IMR-90 (cell line): Measurements from ENCODE around the gene ARRDC3. TPM values are rescaled to one million over a fixed set of nuclear protein-coding genes. Genes with fewer than 3 reads are reported as not detected.
A peak's percentile ranks its signal among the peaks of the same experiment; 100 is the strongest.

Source experiments
- ATAC-seq: fragments of 200-7000 bp; cut with Tn5 transposase; 2 replicates; pipeline ENCODE4 v1.9.1; 2020; ENCODE audit warnings: low read depth, mild to moderate bottlenecking, moderate library complexity
- Bru-seq: library from RNA; stranded (reverse); fragments of 400-500 nt; gene quantifications from one replicate; lab custom pipeline; 2021; lab: Mats Ljungman, UMichigan
- BruChase-seq, 2 experiments: library from RNA; stranded (reverse); fragments of 400-500 nt; gene quantifications; one replicate each; lab custom pipeline; 2021; lab: Mats Ljungman, UMichigan
- BruUV-seq: library from RNA; stranded (reverse); fragments of 400-500 nt; replicated peaks from 2 replicates; lab custom pipeline; 2021; lab: Mats Ljungman, UMichigan
- CTCF ChIA-PET: fragments of 300-600 bp; formaldehyde crosslinking; extraction: SDS; loops from one replicate; lab custom pipeline; 2021; ENCODE audit warnings: antibody characterized with exemption; lab: Yijun Ruan, JAX
- POLR2A ChIA-PET: fragments of 300-600 bp; sonication (Branson Sonifier 250); formaldehyde crosslinking; loops from one replicate; lab custom pipeline; 2022; ENCODE audit warnings: antibody characterized with exemption; ENCODE audit not compliant: unreplicated experiment; lab: Charles Lee
- DNase-seq: peaks from one replicate; pipeline ENCODE4 v3.0.0; 2013
- H2AFZ ChIP-seq: replicated peaks from 2 replicates; pipeline ENCODE3; 2013; ENCODE audit warnings: low read length, mild to moderate bottlenecking; ENCODE audit not compliant: poor library complexity
- H2AK5ac ChIP-seq: 2 replicates; pipeline ENCODE4 v1.6.1; 2013; ENCODE audit warnings: low read depth, low read length, inconsistent platforms
- H2AK9ac ChIP-seq: replicated peaks from 2 replicates; pipeline ENCODE3; 2013; ENCODE audit warnings: mild to moderate bottlenecking, low read depth, low read length, moderate library complexity; ENCODE audit not compliant: poor library complexity
- H2BK120ac ChIP-seq: 2 replicates; pipeline ENCODE4 v1.6.1; 2013; ENCODE audit warnings: low read depth, low read length, inconsistent platforms
- H2BK15ac ChIP-seq: 3 replicates; pipeline ENCODE4 v1.6.1; 2013; ENCODE audit warnings: low read depth, low read length, inconsistent platforms
- H2BK20ac ChIP-seq: 2 replicates; pipeline ENCODE4 v1.6.1; 2013; ENCODE audit warnings: low read depth, mild to moderate bottlenecking, inconsistent platforms, low read length, moderate library complexity
- H2BK5ac ChIP-seq: 2 replicates; pipeline ENCODE4 v1.6.1; 2013; ENCODE audit warnings: mild to moderate bottlenecking, low read depth, low read length, inconsistent platforms; ENCODE audit not compliant: poor library complexity, severe bottlenecking
- H3K14ac ChIP-seq: replicated peaks from 2 replicates; pipeline ENCODE4 v1.6.1; 2013; ENCODE audit warnings: low read depth, low read length, inconsistent platforms
- H3K18ac ChIP-seq: 2 replicates; pipeline ENCODE4 v1.6.1; 2013; ENCODE audit warnings: low read depth, low read length, control low read depth
- H3K23ac ChIP-seq: 2 replicates; pipeline ENCODE4 v1.6.1; 2013; ENCODE audit warnings: low read depth, low read length, inconsistent platforms
- H3K27ac ChIP-seq: 2 replicates; pipeline ENCODE4 v1.5.1; 2013; ENCODE audit warnings: mild to moderate bottlenecking, control low read depth, low read length; ENCODE audit not compliant: insufficient read depth
- H3K27me3 ChIP-seq: 2 replicates; pipeline ENCODE4 v1.6.1; 2013; ENCODE audit warnings: low read length; ENCODE audit not compliant: control insufficient read depth, insufficient read depth
- H3K36me3 ChIP-seq: 2 replicates; pipeline ENCODE4 v1.6.1; 2013; ENCODE audit warnings: low read length, mixed read lengths; ENCODE audit not compliant: control insufficient read depth, insufficient read depth
- H3K4ac ChIP-seq: 2 replicates; pipeline ENCODE4 v1.6.1; 2013; ENCODE audit warnings: low read depth, low read length, inconsistent platforms
- H3K4me1 ChIP-seq: 2 replicates; pipeline ENCODE4 v1.6.1; 2013; ENCODE audit warnings: low read length, mixed read lengths; ENCODE audit not compliant: control insufficient read depth, insufficient read depth
- H3K4me2 ChIP-seq: 2 replicates; pipeline ENCODE4 v1.6.1; 2013; ENCODE audit warnings: low read depth, mild to moderate bottlenecking, control low read depth, low read length, moderate library complexity
- H3K4me3 ChIP-seq: 2 replicates; pipeline ENCODE4 v1.5.1; 2013; ENCODE audit warnings: low read depth, mild to moderate bottlenecking, control low read depth, low read length, moderate library complexity; ENCODE audit not compliant: insufficient read depth
- H3K56ac ChIP-seq: 2 replicates; pipeline ENCODE4 v1.6.1; 2013; ENCODE audit warnings: low read length, inconsistent platforms; ENCODE audit not compliant: insufficient read depth; ENCODE audit errors: extremely low read depth
- H3K79me1 ChIP-seq, 2 experiments: 2 replicates each; pipeline ENCODE4 v1.6.1; 2013; ENCODE audit warnings: low read length in 2 of 2, inconsistent platforms in 1 of 2, low read depth in 1 of 2
- H3K9ac ChIP-seq: 2 replicates; pipeline ENCODE4 v1.6.1; 2013; ENCODE audit warnings: low read depth, low read length, control low read depth
- H3K9me1 ChIP-seq: 2 replicates; pipeline ENCODE4 v1.6.1; 2013; ENCODE audit warnings: low read length, inconsistent platforms; ENCODE audit not compliant: insufficient read depth
- H3K9me3 ChIP-seq: 2 replicates; pipeline ENCODE4 v1.6.1; 2013; ENCODE audit warnings: low read length; ENCODE audit not compliant: control insufficient read depth, insufficient read depth
- H4K20me1 ChIP-seq: 2 replicates; pipeline ENCODE4 v1.6.1; 2013; ENCODE audit warnings: low read length, inconsistent platforms; ENCODE audit not compliant: insufficient read depth
- H4K5ac ChIP-seq: 2 replicates; pipeline ENCODE4 v1.6.1; 2013; ENCODE audit warnings: mild to moderate bottlenecking, low read depth, low read length, control low read depth
- H4K8ac ChIP-seq, 2 experiments: 2 replicates each; pipeline ENCODE4 v1.6.1; 2013; ENCODE audit warnings: low read depth in 2 of 2, low read length in 2 of 2, control low read depth in 1 of 2, inconsistent platforms in 1 of 2
- H4K91ac ChIP-seq: 2 replicates; pipeline ENCODE4 v1.6.1; 2013; ENCODE audit warnings: low read depth, low read length, inconsistent platforms; ENCODE audit not compliant: insufficient read depth
- CEBPB ChIP-seq: IDR thresholded peaks from 2 replicates; pipeline ENCODE4 v1.6.1; 2012; ENCODE audit warnings: low read depth, low read length, improper control_type of control experiment
- CHD1 ChIP-seq: IDR thresholded peaks from 2 replicates; pipeline ENCODE4 v1.6.1; 2012; ENCODE audit warnings: low read depth, low read length, improper control_type of control experiment
- CTCF ChIP-seq: conservative IDR thresholded peaks from 2 replicates; pipeline ENCODE4 v1.5.1; 2012; ENCODE audit warnings: mild to moderate bottlenecking, low read depth, low read length, improper control_type of control experiment
- ELK1 ChIP-seq: fragments of 150-350 bp; IDR thresholded peaks from 2 replicates; pipeline ENCODE4 v1.6.1; 2016; ENCODE audit warnings: low read depth, mild to moderate bottlenecking, low read length, moderate library complexity, borderline replicate concordance
- FOS ChIP-seq: fragments of 150-350 bp; IDR thresholded peaks from 2 replicates; pipeline ENCODE4 v1.6.1; 2016; ENCODE audit warnings: low read depth, low read length
- MAFK ChIP-seq: IDR thresholded peaks from 2 replicates; pipeline ENCODE4 v1.6.1; 2012; ENCODE audit warnings: low read depth, low read length, improper control_type of control experiment
- MXI1 ChIP-seq: IDR thresholded peaks from 2 replicates; pipeline ENCODE4 v1.6.1; 2012; ENCODE audit warnings: low read depth, mild to moderate bottlenecking, low read length, moderate library complexity, borderline replicate concordance
- RAD21 ChIP-seq: IDR thresholded peaks from 2 replicates; pipeline ENCODE4 v1.6.1; 2012; ENCODE audit warnings: low read length, improper control_type of control experiment
- RCOR1 ChIP-seq: IDR thresholded peaks from 2 replicates; pipeline ENCODE4 v1.6.1; 2012; ENCODE audit warnings: mild to moderate bottlenecking, low read length, improper control_type of control experiment; ENCODE audit not compliant: insufficient replicate concordance
- RFX5 ChIP-seq: IDR thresholded peaks from 2 replicates; pipeline ENCODE4 v1.8.0; 2012; ENCODE audit warnings: low read depth, mild to moderate bottlenecking, low read length, moderate library complexity
- SMC3 ChIP-seq: fragments of 150-350 bp; IDR thresholded peaks from 2 replicates; pipeline ENCODE4 v1.6.1; 2016; ENCODE audit warnings: low read depth, mild to moderate bottlenecking, antibody characterized with exemption, low read length, moderate library complexity
- WGBS, 2 experiments: methylation state at CpG; one replicate each; pipeline versions ENCODE4 v1.1.5 to v1.1.7; 2013; ENCODE audit warnings: missing lambda C conversion rate in 2 of 2; ENCODE audit not compliant: insufficient read length in 1 of 2; ENCODE audit errors: extremely low coverage in 2 of 2; 5-methylcytosine and 5-hydroxymethylcytosine counted together
- dilution Hi-C: fragments of 300-500 bp; cut with HindIII; formaldehyde crosslinking; loops from one replicate; pipeline ENCODE4 v1.14.3; 2018; ENCODE audit warnings: low sequenced_read_pairs; ENCODE audit not compliant: unreplicated experiment
- in situ Hi-C: fragments of 300-500 bp; cut with MboI; formaldehyde crosslinking; loops from 3 replicates; pipeline ENCODE4 v1.14.3; 2019; ENCODE audit warnings: low sequenced_read_pairs, inconsistent platforms, mixed read lengths
- intact Hi-C: fragments of 100-400 bp; cut with micrococcal nuclease; formaldehyde crosslinking; loops from 2 replicates; pipeline ENCODE4 v1.10.0; 2022
- long read RNA-seq: library from polyadenylated mRNA; unstranded; transcript quantifications from one replicate; pipeline ENCODE4 v2.0.0, GENCODE V29; 2021; ENCODE audit not compliant: unreplicated experiment
- polyA plus RNA-seq, 3 experiments: library from polyadenylated mRNA; depleted of rRNA; stranded (reverse); fragments of >200 nt; gene quantifications; 2 replicates each; pipeline ENCODE4 v1.2.3, GENCODE V29; 2012; ENCODE audit warnings: low replicate concordance in 1 of 3
- total RNA-seq: library from RNA; depleted of rRNA; stranded (reverse); fragments of >200 nt; gene quantifications from 2 replicates; pipeline ENCODE4 v1.2.3, GENCODE V29; 2012; rRNA removed

Gene ARRDC3
- total RNA-seq (82.2 and 86.7 TPM in 2 replicates), polyA plus RNA-seq (2012; rRNA removed) (4.8 and 19.3 TPM in 2 replicates), Bru-seq, nascent RNA (percentile 95 among the genes with signal in this experiment), BruChase-seq, experiment 1, labeled RNA remaining after a 6-hour chase (percentile 64 among the genes with signal in this experiment), BruChase-seq, experiment 2, labeled RNA remaining after a 2-hour chase (percentile 83 among the genes with signal in this experiment)
- 1.5 and 2.1 TPM in 2 replicates for polyA plus RNA-seq (2012; cell fraction: cytosol; rRNA removed)
- 2.7 and 46.8 TPM in 2 replicates for polyA plus RNA-seq (2012; cell fraction: nucleus; rRNA removed; ENCODE audit: low replicate concordance)
- long read RNA-seq, full-length matches to known transcripts, result 46 of 57 reads
- long read RNA-seq, partial matches to known transcripts, result 1 of 57 reads
- long read RNA-seq, other reads (novel, unspliced or antisense), result 10 of 57 reads

- intact Hi-C loops (loop anchor here (1.0 to 5.0 kb wide), 4 partner anchors 34 to 517 kb away; no protein-coding TSS in a partner anchor), in situ Hi-C loops (no loop called here), dilution Hi-C loops (no loop called here)
- Histone ChIP-seq H2AK9ac (peak within 1 kb of the TSS; percentile 70), H2AFZ (peak within 1 kb of the TSS; percentile 92), H3K4me2 (peak within 1 kb of the TSS; percentile 95), H3K9me3 (no peaks in the 10 kb centered on the region), H2BK120ac (peak within 1 kb of the TSS; percentile 59), H2BK20ac (peak within 1 kb of the TSS; percentile 50; the same call in 1 of the 2 replicates), H3K79me1 (peaks cover 0 to 4% of the 10 kb centered on the region in 2 experiments; a peak in 1 of 4 replicates), H4K8ac (peak within 1 kb of the TSS; percentile 72 to 90), H3K56ac (peak within 1 kb of the TSS; percentile 97), H3K4me1 (no peaks in the 10 kb centered on the region), H3K36me3 (no peaks in the 10 kb centered on the region; the same call in 1 of the 2 replicates), H3K18ac (peak within 1 kb of the TSS; percentile 56), H4K20me1 (peaks cover 9% of the 10 kb centered on the region), H2BK5ac (peak within 1 kb of the TSS; percentile 90), H3K27ac (peak within 1 kb of the TSS; percentile 84), H3K4ac (peak within 1 kb of the TSS; percentile 85), H2AK5ac (peak within 1 kb of the TSS; percentile 55), H3K27me3 (no peaks in the 10 kb centered on the region), H3K23ac (peak within 1 kb of the TSS; percentile 94), H4K5ac (peak within 1 kb of the TSS; percentile 73), H3K14ac (peak within 1 kb of the TSS; percentile 95), H2BK15ac (peak within 1 kb of the TSS; percentile 22; the same call in 2 of the 3 replicates), H3K4me3 (peak within 1 kb of the TSS; percentile 71), H3K9me1 (no peaks in the 10 kb centered on the region), H3K9ac (peak within 1 kb of the TSS; percentile 81), H4K91ac (peak within 1 kb of the TSS; percentile 79)
- peak; percentile 63 for ATAC-seq
- CTCF ChIA-PET, result interaction anchor here (1.0 to 4.1 kb wide), 10 partner anchors 23 to 451 kb away, joined by 4 to 38 read pairs (median 8); no protein-coding TSS in a partner anchor
- 0% methylated on average over 8 of the region's 49 CpGs; no CpG with 5 or more reads in 1 of the 2 experiments for WGBS, 2 experiments
- no TSS peak for BruUV-seq
- peak; percentile 94 for DNase-seq
- POLR2A ChIA-PET, result interaction anchor here (0.6 to 1.8 kb wide), 10 partner anchors 23 to 461 kb away, joined by 3 to 18 read pairs (median 5); no protein-coding TSS in a partner anchor
- TF ChIP-seq MXI1 (0 out of 2 replicates have a peak, but pooled peaks have one; percentile 35), FOS (no peak), MAFK (no peak), RAD21 (no peak), CTCF (no peak), SMC3 (peak; percentile 1; the same call in 1 of the 2 replicates), RCOR1 (no peak), CHD1 (no peak), ELK1 (no peak), RFX5 (no peak), CEBPB (peak; percentile 63; the same call in 1 of the 2 replicates)
Observed at GRCh38 chr5:91383027-91383955, at the start of gene ARRDC3. Gene ARRDC3, minus strand, starts transcription at chr5:91383317. Its CDS starts 225 bp downstream, at chr5:91383092.
